Stimulated activated CD8-positive, alpha-beta memory T cell treated with anti-CD3 and anti-CD28 coated beads, Interleukin-4, amount 100 ng/mL, for 24 hours (primary cell): Measurements from ENCODE around the gene INO80.

Source experiments
- DNase-seq: peaks from one replicate; pipeline ENCODE4 v3.0.0-alpha.2; 2020; ENCODE audit warnings: low read depth

The INO80 gene

GRCh38 chr15:40999190-40999589, 116.9 kb downstream of the INO80 start:
- DNase-seq = no peak

DNA sequence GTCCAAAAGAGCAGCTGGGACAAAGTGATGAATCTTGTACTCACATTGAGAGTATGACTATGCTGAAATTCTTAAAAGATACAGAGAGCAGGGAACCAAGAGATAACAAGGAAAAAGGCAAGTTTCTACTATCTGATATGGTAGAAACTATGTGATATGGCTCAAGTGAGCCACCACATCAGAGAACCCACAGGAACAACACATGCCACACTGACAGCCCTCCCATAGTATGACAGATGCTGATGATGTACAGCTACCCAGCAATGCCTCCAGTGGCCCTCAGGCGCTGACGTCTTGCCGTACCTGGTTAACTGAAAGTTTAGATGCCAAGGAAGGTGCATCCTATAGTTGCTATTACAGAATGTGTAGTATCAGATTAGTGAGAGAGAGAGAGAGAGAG, 120.4 kb downstream of the INO80 start:
- DNase-seq = no peak

GRCh38 chr15:40992825-40993224, 123.3 kb downstream of the INO80 start:
- DNase-seq = no peak

- DNase-seq = no peak
These were observed 123.8 kb downstream of the INO80 start for GRCh38 chr15:40992241-40992741.

GRCh38 chr15:40991355-40991754, 124.7 kb downstream of the INO80 start:
- no peak for DNase-seq

DNA sequence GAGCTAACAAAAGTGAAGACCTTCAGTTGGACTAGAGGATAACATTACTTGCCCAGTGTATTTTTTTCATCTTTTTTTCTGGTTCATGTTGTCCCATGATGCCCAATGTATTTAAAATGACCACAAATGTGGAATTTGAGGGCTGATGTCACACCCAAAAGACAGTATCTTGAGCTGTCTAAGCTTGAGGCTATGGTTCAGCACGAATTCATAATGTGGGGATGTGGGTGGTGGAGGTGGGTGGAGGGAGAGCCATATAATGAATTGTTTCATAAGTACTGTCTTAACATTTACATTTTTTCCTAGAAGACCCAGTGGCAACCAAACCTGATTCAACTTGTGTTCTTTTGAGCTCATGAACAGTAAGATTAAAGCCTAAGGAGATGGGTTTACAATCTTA, 125.3 kb downstream of the INO80 start:
- DNase-seq = no peak

DNA sequence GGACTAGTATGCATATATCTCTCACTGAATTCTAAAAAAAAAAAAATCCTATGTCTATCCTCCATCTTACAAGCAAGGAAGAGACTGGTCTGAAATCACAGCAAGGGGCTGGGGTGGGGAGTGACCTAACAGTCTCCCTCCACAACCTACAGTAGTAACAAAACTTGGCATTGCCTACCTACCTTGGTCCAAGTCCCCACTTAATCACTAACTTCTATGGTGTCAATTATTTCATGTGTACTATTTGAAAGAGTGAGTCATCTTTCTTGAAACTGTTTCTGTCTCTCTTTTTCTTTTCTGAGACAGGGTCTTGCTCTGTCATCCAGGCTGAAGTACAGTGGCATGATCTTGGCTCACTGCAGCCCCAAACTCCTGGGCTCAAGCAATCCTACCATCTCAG, 126.0 kb downstream of the INO80 start:
- DNase-seq = no peak

DNA sequence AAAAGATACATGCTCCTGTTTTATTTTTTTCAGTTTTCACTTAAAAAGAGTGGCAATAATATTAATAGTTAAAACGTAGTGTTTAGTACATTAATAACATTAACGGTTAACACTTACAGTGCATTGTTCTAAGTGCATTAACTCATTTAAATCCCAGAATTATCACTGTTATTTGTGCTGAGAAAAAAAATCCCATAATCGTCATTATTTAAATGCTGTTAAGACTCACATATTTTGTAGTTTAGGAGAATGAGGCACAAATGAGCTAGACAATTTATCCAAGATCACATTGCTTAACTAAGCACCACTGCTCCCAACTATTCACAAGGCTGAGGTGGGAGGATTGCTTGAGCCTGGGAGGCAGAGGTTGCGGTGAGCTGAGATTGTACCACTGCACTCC, 127.9 kb downstream of the INO80 start:
- DNase-seq = no peak

DNA sequence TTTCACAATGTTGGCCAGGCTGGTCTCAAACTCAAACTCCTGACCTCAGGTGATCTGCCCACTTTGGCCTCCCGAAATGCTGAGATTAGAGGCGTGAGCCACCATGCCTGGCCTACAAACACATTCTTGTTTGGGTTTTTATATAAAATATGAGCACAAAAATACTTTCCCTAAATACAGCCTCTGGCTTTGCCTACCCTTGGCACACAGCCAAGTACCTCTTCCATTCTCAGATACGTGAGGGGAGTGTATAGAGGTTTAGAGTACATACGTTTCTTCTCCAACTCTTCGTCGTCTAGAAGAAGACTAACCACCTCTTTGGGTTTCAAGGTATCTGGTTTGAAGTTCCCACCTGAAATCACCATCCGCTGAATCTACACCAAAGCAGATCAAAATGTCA, 129.3 kb downstream of the INO80 start:
- DNase-seq = no peak

GRCh38 chr15:40985541-40986330, 130.3 kb downstream of the INO80 start:
- no peak for DNase-seq

GRCh38 chr15:40984964-40985363, 131.1 kb downstream of the INO80 start:
- DNase-seq = no peak

GRCh38 chr15:40984406-40984805, 131.7 kb downstream of the INO80 start:
- no peak for DNase-seq

GRCh38 chr15:40982855-40983254, 133.2 kb downstream of the INO80 start:
- no peak for DNase-seq

DNA sequence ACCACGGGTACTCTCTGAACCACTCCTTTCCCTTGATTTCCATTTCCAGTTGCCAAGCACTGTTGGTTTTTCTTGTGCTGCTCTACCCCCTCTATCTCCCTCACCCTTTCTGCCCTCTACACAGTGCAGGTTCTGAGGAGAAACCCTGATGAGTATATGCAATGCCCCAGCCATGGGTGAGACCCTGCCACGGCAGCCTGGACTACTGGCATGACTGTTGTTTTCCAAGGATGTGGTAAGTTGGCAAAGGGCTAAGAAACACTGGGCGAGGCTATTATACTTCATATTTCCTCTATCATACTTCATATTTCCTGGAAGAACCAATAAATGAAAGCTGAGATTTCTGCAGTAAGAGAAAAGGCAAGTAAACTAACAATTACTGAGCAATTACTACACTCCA, 134.9 kb downstream of the INO80 start:
- DNase-seq = no peak

DNA sequence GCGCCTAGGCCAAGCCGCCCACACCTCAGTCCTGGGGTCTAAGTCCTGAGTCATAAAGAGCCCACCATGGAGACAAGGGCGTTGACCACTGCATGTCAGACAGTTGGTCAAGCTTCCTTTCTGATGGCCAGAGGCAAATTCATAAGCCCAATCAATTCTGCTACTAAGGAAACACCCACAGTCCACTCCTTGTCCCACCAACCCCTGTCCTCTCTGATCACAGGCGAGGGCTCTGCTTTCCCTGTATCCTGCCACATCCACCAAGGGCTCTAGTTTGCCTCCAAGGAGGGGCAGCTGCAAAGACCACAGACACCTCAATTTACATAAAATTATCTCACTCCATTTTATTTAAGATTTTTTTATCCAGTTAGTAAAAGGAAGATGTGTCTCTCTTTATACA, 137.5 kb downstream of the INO80 start:
- no peak for DNase-seq

DNA sequence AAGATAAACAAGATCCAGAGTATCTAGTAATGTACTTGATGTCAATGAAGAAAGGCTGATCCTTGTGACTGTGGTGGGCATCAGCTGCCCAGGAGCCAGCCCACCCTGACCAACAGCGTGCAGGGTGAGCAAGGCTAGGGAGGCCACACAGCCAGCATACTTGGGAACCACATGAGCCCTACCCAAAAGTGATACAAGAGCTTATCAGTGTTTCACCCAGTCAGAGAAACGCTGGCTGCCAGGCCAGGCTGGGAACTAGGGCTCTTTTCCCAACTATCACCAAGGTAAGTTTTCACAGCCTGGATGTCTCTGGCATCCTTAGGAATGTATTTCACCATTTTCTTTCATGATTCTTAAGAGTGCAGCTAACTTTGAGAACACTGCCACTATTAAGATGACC, 137.9 kb downstream of the INO80 start:
- DNase-seq = no peak

DNA sequence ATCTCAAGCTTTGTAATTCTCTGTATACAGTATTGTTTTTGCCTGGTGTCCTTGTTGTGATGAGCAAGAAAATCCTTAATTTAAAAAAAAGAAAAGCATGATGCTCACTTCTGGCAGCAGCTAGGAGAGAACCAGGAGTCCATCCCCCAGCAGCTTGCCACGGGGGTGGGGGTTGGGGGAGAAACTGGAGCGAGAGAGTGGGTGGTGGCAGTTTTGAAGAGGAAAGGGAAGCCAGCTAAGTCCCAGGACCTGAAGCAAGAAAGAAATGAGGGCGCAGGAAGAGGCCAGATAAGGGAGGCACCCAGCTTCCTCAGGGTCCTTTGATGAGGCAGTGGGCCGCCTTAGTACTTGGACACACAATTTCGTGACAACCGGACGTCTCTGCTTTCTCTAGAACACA, 139.3 kb downstream of the INO80 start:
- DNase-seq = no peak

- no peak for DNase-seq
These were observed 141.2 kb downstream of the INO80 start for GRCh38 chr15:40974879-40975278.

DNA sequence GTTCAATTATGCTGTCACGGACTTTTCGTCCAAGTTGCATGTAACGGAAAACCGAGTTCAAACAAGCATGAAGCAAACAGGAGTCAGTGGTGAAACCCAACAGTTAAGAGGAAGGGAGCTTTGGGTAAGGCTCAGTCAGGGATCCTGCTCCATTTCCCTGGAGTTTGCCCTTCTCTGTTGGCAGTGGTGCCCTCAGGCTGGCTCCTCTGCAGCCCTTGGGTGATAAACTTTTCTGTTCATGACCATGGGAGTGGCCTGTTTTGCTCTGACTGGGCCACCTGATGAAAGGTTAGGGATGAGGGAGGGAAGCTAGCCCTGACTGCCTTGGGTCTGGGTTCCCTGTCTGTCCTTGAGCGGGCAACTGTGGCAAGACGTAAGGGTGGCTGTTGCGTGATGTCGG, 146.7 kb downstream of the INO80 start:
- DNase-seq = no peak

GRCh38 chr15:40968290-40969085, 147.6 kb downstream of the INO80 start:
- DNase-seq = no peak

- no peak for DNase-seq
These were observed 151.4 kb downstream of the INO80 start for GRCh38 chr15:40964634-40965033.

DNA sequence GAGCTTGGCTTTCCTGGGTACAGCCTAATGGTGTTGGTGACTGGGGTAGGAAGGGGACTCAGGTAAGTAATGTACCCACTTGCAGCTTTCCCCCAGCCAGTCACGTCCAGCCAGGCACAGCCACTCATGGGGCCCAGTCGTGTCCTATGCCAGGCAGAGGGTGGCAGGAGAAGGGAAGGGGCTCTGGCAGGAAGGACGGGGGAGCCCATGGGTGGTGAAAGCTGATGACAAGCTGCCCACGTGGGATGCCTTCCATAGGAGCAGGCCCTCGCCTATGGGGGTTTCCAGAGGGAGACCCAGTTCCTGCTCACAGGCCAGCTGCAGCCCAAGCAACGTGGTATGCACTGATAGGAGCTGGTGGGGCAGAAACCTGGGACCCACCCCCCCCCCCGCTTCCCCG, 152.1 kb downstream of the INO80 start:
- no peak for DNase-seq

- no peak for DNase-seq
These were observed 152.9 kb downstream of the INO80 start for GRCh38 chr15:40963201-40963600.
